HG03064 (cell line): ENCODE data around the gene STAB2.

Experiments
- ATAC-seq: cut with Tn5 transposase; IDR thresholded peaks from one replicate; pipeline ENCODE4 v1.9.1; 2021; ENCODE audit warnings: low read depth; ENCODE audit not compliant: unreplicated experiment

The STAB2 gene

DNA sequence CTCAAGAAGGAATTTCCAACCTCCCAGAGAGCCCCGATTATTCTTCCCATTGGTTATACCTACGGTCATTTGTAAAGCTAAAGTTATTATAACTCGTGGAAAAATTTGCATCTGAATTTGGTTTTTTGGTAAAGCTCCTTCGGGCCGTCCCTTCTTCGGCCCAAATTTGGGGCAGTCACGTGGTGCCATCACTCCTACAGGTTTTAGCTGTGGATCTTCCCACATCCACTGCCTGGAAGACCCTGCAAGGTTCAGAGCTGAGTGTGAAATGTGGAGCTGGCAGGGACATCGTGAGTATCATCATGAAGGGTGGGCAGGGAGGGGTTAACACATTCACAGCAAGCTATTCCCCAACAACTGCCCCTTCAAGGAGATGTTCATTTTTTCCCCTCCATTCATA is 148.2 kb downstream of the STAB2 start:
- no peak for ATAC-seq

DNA sequence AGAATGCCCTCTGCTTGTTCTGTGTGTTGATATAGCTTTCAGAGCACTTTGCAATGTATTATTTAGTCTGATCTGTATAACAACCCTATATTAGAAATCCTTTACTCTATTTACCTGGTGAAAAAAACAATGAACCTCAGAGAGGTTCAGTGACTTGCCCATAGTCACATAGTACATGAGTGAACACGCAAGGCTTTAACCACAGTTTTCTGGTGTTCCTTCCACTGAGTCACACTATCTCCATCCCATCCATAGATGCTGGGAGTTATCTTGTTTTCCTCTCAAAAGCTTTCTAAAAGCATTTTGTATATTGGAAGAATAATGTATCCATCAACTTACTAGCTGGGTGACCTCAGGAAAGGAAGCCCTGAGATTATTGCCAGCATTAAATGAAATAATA is 149.5 kb downstream of the STAB2 start:
- ATAC-seq, result no peak

DNA sequence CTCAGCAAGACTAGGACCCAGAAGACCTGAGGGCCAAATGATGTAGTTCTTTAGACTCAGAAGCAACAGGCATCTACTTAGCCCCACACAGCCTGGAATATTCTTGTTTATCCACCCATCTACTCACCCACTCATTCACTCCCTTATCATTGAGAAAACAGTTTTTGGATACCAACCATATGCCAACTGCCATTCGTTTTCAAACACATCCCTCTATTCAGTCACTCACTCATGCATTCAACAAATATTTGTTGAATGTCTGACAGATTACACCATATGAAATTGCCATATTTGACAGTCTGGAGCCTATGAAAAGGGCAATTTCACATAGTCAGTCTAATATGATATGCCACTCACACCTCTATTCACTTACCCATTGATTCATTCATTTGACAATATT is 150.8 kb downstream of the STAB2 start:
- no peak for ATAC-seq

DNA sequence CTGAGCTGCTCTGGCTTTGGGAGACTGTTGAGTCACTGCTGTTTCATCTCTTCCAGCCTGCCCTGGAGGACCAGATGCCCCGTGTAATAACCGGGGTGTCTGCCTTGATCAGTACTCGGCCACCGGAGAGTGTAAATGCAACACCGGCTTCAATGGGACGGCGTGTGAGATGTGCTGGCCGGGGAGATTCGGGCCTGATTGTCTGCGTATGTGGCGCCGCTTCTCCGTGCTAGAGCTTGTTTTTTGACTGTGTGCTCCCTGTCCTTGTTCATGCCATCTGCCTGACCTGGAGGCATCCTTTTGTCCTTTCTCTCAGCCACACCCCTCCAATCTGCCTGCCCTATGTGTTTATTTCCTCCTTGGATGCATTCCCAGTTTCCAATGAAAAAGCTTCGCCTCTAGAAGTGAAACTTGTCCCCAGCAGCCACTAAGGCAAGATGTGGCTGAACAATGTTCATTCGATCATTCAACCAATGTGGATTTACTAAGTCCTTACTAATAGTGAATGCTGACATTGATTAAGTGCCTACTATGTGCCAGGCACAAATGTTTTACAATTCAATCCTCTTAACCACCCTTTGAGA is 155.4 kb downstream of the STAB2 start:
- ATAC-seq, result no peak

DNA sequence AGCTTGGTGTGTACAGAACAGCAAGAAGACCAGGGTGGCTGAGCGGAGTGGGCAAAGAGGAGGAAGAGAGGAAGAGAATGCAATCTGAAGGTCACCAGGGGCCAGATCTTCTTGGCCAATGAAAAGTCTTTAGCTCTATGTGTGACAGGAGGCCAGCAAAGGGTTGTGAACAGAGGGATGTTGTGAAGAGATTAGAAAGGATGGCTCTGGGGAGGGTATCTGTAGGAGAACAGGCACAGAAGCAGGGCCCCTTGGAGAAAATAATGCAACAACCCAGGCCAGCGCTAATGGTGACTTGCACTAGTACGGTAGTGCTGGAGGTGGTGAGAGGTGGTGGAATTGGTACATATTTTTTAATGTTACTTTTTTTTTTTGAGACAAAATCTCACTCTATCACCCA is 156.7 kb downstream of the STAB2 start:
- no peak for ATAC-seq

DNA sequence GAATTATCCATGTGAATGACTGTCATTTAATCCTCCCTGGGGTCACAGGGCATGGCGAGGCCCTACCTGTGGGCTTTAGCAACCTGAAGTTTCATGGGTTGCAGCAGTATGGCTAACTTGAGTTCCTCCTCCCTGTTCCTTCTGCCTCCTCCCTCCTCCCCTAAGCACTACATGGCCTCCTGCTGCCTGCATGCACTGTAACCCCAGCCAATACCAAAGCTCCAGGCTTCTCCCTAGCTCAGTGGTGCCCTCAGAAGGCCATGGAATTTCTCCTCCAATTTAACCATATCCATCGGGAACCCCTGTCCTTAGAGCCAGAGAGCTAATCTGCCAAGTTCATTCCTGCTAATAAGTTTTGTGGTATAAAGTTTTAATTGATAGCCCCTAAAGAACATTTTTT is 158.9 kb downstream of the STAB2 start:
- ATAC-seq, result no peak

DNA sequence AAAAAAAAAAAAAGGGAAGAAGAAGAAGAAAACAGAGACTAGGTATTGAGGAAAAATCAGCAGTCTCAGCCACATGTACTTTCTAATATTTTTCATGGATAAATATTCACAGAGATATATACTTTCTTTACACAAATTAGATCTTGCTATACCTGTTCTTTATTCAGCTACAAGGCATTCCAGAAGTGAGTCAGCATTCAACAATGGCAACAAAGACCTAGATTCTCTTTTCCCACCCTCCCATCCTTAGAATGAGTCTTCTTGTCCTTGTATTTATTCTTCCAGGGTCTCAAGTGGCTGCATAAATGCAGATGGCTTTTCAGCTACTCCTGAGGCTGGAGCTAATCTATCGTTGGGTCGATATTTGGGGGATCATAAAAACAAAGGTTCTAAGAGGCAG is 160.9 kb downstream of the STAB2 start:
- no peak for ATAC-seq

DNA sequence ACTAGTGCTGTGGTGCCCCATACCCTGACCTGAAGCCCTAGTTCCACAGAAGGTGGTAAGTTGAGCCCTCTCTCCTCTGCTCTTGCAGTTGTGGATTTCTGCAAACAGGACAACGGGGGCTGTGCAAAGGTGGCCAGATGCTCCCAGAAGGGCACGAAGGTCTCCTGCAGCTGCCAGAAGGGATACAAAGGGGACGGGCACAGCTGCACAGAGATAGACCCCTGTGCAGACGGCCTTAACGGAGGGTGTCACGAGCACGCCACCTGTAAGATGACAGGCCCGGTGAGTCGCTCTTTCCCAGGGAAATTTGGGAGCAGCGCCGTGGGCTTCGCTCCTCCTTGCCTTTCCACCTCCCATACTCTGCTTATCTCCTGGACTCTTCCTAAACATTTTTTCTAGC is 161.8 kb downstream of the STAB2 start:
- no peak for ATAC-seq

DNA sequence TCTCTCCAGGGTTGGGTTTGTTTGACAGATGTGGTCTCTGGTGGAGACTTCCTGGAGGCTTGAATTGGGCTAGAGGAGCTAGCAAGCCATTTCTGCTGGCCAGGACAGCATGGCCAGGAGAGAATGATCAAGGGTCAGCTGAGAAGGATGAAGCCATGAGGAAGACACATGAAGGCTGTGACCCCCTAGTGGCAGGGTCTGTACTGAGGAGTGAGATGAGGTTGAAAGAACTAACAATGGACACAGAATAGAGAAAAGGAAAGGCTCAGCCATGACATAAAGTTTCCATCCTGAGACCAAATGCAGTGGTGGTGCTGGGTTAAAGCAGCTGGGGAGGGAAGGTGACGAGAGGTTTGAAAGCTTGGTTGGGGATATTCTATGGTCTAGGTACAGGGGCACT is 164.1 kb downstream of the STAB2 start:
- ATAC-seq, result no peak

DNA sequence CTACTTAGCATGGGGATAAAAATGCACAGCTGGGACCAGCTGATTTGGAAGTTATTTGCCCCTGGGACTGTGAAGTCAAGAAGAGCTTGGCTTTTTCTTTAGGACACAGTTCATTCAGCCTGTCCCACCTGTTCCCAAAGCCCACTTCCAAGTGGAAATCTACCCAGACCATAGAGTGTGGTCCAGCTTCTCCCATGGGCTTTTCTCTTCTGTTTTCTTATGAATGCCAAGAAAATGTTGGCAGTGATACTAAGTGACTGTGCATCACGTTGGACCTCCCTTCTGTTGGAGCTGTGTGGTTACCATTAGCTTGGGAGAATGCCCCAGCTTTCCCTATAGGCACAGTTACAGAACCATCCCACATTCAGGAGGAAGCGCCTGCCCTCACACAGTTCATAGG is 164.5 kb downstream of the STAB2 start:
- no peak for ATAC-seq

DNA sequence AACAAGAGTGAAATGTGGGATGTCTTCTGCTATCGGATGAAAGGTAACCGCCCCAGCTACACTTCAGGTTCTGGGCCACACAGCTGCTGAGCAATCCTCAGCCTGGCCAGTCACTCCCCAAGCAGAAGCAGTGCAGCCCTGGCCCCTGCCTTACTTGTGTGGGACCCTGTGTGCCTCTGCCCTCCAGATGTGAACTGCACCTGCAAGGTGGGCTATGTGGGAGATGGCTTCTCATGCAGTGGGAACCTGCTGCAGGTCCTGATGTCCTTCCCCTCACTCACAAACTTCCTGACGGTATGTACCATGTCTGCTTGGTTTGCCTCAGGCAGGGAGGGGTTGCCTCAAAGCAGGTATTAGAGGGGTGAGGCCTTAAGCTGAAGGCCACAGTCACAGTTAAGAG is 168.4 kb downstream of the STAB2 start:
- ATAC-seq, result no peak

DNA sequence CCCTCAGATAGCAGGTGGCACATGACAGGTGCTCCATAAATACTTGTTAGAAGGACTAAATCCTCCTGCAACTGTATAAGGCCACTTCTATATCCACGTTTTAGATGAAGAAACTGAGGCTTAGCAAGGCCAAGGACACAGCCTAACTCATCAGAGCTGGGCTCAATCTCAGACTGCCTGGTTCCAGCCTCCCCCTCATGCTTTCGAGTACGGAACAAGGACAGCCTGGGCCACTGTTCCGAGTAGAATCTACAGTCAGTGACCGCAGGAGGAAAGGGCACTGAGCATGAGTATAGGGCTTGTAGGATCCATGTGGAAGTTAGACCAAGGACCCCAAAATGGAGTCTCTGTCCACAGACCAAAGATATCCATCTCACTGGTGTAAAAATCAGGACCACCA is 169.4 kb downstream of the STAB2 start:
- ATAC-seq, result no peak

DNA sequence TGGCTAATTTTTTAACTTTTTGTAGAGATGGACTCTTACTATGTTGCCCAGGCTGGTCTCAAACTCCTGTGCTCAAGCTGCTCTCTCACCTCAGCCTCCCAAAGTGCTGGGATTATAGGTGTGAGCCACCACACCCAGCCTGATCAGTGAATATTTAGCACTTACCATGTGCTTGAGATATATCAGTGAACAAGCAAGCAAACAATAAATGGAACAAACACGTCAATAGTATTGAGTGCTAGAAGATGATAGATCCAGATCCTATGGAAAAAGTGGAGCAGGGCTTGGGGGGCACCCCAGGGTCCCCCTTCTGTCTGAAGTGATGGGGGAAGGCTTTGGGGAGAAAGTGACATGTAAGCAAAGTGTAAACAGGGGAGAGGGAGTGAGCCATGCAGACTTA is 170.2 kb downstream of the STAB2 start:
- no peak for ATAC-seq

DNA sequence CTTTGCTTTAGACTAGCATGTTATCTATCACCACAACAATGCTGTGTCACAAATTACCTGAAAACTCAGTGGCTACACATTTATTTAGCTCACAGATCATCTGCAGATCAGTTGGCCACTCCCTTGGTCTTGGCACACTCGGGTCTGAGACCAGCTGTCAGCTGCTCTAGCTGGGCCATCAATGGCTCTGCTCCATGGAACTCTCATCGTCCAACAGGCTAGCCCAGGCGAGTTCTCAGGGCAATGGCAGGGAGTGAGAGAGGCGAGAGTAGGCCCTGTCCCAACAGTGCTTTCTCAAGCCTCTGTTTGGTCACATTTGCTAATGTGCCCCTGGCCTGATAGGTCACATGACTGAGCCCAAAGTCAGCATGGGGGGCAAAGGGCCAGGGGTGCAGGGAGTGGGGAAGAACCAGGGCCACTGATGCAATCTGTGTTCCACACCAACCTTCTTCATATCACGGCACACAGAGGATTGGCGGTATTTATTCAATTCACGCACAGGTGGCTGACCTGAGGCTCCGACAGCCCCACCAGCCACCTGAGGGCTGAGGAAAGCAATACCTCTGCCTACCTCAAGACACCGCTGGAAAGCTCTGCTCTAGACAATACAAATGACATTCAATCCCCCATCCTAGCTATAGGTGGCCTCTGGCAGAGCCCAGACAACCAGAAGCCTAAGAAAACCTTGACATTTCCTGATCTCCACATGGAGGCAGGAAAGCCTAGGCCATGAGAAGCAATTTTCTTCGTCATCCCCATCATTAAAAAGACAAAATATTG is 171.4 kb downstream of the STAB2 start:
- ATAC-seq, result no peak

DNA sequence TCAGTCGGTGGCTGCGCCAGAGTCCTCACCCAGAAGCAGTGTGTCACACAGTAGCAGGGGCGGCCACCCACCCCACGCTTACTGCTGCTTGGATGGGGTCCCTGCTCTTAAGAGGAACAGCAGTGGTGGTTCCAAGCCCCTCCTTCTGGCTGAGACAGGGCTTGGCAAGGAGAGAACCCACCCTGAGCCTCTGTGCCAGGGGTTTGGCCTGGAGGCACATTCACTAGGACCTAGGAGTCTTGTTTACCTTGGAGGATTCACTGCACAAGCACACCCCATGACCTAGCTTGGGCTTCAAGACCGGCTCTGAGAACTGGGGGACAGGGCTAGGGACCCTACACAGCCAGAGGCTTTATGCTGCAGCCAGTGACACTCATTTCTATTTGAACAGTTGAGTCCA is 175.4 kb downstream of the STAB2 start:
- no peak for ATAC-seq

DNA sequence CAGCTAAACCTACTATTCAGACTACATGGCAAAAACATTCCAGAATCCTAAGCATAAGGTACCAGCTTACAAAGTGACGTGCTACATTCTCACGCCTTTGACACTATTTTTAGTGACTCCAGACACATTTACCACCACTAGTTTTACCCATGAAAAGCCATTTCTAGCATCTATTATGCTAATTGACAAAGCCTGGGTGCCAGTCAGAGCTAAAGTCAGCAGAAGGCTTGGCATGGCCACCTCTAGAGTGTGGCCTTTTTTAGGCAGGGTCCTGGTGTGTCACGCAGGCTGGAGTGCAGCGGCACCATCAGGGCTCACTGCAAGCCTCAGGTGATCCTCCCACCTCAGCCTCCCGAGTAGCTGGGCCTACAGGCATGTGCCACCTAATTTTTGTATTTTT is 178.2 kb downstream of the STAB2 start:
- no peak for ATAC-seq

DNA sequence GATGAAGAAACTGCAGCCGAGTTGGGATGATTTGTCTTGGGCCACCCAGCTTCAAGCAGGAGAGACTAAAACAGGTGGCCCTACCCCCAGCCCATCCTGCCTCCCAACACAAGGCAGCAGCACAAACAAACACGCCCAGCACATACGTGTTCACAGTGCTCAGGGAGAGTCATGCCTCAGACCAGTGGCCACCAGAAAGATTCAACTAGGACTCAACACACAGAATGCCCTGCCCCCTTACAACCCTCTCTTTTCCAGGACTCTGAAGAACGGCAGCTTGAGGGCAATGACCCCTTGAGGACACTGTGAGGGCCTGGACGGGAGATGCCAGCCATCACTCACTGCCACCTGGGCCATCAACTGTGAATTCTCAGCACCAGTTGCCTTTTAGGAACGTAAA is 179.0 kb downstream of the STAB2 start:
- no peak for ATAC-seq

DNA sequence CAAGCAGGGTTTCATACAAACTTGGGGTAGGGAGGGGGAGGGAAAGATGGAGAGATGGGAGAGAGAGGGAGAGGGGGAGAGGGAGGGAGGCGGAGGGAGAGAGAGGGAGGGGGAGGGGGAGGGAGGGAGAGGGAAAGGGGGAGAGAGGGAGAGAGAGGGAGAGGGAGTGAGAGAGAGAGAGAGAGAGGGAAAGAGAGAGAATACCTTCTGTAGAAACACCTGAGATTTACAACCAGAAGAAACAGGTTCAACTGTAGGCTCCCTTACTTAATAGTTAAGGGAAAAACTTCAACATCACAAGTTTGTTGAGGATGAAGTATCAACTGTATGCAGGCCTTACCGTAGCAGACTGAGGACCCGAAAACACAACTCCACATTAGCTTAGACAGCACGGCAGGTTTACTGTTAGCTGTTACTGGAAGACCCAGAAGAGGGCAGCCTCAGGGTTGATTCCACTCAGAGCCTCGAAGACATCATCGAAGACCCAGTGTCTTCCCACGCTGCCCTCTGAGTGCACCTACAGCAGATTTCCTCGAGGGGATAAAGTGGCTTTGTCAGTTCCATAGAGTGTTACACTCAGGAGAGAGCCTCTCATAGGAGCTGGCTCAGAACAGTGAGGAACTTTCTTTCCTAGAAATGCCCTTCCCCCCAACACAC is 181.5 kb downstream of the STAB2 start:
- ATAC-seq, result no peak

DNA sequence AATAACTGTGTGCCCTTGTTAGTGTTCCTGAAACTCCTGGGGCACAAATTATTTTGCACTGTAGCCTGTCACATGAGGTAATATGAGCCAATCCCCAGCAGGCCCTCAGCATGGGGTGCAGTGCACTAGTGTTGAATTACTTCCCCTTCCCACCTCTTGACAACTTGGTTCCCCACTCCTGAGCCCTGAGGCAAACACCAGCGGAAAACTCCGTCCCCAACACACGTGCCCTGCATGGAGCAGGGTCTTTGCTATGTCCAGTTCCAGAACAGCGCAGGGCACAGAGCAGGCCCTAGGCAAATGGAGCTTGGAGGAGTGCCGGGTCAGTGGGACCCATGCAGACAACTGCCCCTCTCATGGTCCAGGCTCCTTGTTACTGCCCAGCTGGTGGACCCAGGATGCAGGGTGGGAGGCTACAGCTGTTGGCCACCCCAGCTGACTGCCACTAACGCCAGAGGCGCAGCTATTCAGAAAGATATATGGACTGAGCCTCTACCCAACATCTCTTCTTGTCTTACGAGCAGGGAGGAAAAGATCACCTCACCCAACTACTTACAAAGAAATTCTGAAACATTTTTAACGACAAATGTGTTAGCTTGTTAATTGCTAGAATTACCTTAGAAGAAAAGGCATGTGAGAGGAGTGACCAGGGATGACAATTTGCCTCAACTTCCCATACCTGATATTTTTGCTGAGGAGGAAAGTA is 182.3 kb downstream of the STAB2 start:
- ATAC-seq, result no peak

DNA sequence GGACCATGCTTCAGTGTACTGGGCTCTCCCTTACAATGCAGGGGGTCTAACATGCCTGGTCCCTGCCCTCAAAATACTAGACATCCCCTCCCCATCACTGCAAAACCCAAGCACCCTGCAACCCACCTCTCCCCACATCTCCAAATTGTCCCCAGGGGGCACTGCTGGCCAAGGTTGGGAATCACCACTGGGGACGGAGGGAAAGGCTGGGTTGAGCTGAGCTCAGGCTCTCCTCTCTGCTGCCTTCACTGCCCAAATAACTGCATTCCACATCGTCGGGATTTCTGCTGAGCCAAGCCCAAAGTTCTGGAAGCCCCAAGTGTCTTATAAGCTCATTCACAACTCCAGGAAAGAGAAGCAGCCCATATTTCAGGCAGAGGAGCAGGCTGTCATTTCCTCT is 184.4 kb downstream of the STAB2 start:
- ATAC-seq, result no peak

DNA sequence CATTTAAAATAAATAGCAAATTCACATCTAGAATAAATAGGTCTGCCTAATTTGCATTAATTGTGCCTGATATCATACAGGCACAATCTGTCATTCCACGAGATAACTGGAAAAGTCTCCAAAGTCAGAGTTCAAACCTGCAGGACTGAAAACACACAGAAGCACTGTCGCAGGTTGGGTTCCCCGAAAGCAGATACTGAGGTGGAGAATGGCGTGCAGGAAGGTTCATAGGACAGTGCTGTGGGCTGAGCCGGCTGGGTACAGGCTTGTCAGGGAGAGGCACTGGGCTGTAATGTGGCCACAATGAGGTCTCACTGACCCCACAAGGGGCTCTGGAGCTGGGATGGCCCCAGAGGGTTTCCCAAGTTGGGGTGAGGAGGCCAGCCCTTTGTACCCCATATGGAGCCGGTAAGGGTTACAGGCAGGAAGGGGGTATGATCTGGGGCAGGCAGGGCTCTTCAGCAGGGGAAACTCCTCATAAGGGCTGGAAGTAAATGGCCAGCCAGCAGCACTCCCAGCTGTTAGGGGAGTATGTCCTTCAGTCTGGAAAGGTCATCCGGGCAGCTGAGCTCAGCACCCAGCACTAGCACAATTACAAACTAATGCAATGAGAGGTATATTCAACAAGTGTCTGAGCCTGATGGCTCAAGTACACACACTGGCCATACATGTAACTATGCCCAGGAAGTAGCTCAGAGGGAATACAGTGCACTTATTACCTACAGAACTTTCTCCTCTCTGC is 185.5 kb downstream of the STAB2 start:
- ATAC-seq, result no peak
